Adipose tissue (tissue), 3 donors: ENCODE results near the gene RASGRP3. TPM values are rescaled to one million over a fixed set of nuclear protein-coding genes. Genes with fewer than 3 reads are reported as not detected.
A peak's percentile ranks its signal among the peaks of the same experiment; 100 is the strongest.
"Not testable (repeated sequence)": the region's sequence is repeated elsewhere in the genome, so short reads cannot be mapped to it uniquely, and the experiment has no call there.

Source experiments
- H3K27ac ChIP-seq: one replicate; pipeline ENCODE4 v1.5.1; 2013; ENCODE audit warnings: low read depth, low read length
- WGBS, 3 donors: extraction: QIAGEN DNeasy Blood & Tissue Kit; methylation state at CpG; one replicate each; pipeline ENCODE4 v1.1.7; 2013; 5-methylcytosine and 5-hydroxymethylcytosine counted together
- polyA plus RNA-seq, 3 donors: library from polyadenylated mRNA; stranded (reverse); fragments of 200-250 nt; gene quantifications; one replicate each; pipeline ENCODE4 v1.2.3, GENCODE V29; 2013
- donor health status: healthy with polysubstance abuse.
- donor health status: Bipolar disorder and iron deficiency.
- donor health status: healthy.

RASGRP3 gene, protein sequence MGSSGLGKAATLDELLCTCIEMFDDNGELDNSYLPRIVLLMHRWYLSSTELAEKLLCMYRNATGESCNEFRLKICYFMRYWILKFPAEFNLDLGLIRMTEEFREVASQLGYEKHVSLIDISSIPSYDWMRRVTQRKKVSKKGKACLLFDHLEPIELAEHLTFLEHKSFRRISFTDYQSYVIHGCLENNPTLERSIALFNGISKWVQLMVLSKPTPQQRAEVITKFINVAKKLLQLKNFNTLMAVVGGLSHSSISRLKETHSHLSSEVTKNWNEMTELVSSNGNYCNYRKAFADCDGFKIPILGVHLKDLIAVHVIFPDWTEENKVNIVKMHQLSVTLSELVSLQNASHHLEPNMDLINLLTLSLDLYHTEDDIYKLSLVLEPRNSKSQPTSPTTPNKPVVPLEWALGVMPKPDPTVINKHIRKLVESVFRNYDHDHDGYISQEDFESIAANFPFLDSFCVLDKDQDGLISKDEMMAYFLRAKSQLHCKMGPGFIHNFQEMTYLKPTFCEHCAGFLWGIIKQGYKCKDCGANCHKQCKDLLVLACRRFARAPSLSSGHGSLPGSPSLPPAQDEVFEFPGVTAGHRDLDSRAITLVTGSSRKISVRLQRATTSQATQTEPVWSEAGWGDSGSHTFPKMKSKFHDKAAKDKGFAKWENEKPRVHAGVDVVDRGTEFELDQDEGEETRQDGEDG
- 1 to 10 TPM; 2.3 to 6.1 (median 5.4) TPM for polyA plus RNA-seq

DNA sequence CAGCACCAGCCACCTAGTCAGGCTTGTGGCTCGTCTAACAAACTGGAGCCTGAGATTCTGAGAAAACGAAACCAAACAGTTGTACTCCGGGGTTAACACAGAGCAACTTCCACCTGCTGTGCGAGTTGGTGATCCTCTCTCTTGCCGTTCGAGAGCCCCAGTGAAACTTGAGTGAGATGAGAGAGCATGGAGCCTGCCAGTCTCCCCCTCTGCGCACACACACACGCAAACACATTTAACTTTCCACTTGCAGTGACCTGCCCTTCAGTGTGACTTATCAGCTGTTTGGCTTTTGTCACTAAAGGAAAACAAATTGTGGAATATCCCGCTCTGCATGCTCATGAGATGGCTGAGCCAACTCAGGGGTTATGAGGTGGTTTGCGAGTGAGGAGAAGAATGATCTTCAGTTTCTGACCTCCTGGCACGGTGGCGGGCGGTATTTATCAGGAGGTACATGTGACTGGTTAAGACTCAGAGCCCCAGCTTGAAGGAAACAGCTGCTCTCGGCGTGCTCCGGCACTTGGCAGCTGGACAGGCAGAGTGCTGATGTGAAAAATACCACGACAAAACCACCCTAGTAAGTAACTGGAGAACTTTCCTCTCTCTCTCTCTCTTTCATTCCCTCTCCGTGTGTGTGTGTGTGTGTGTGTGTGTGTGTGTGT lies at the start of gene RASGRP3:
TSS of gene RASGRP3 (plus strand) at position 519 of the 662 bp plus-strand sequence. CDS start 38,488 bp downstream, outside the sequence.
- 0 to 1% (median 1%) methylated on average over 18 of the region's 18 CpGs for WGBS, 3 donors
- peak within 1 kb of the TSS; percentile 29 for H3K27ac ChIP-seq

DNA sequence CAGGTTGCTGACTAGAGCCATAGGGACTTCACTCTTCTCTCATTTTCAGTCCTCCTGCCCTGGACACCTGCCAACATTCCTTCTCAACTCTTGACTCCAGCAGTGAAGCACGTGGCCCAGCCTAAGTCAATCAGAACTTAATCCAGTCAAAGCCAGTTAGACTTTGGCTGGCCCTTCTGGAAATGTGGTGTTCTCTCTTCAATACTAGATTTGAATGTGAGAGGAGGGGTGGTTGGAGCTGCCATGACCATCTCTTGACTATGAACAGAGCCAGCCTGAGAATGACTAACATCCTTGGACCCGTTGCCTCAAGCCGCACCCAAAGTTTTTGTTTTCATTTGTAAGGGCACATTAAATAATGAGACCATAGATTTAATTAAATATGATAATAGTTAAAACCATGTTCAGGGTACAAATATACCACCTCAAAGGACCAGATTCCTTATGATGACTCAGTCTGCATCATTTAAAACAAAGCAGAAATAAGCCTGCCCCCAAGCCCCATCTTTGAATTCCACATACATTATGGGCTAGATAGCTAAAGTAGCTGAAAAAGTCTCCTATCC lies 49.7 kb upstream of the RASGRP3 start:
- 63 to 78% (median 76%) methylated on average over 3 of the region's 3 CpGs for WGBS, 3 donors
- no peak overlapping the region for H3K27ac ChIP-seq

DNA sequence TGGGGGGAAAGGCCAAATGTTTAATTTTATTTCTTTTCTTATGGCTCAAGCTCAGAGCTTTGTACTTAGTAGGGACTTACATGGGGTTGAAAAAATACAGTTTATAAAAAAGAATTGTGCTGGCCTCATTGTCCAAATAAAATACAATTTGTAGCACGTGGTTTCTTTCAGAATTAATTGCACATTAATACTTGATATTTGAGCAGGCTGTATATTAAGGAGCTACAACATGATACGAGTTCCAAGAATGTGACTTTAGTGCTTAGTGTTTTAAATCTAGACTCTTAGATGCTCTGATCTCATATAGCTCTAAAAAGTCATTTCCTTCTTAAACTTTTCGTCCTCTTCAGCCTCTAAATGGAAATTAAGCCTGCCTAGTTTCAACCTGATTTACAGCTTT lies 46.4 kb upstream of the RASGRP3 start:
- no peak overlapping the region for H3K27ac ChIP-seq
- WGBS, 3 donors = 57 to 65% (median 64%) methylated on average over 3 of the region's 3 CpGs

DNA sequence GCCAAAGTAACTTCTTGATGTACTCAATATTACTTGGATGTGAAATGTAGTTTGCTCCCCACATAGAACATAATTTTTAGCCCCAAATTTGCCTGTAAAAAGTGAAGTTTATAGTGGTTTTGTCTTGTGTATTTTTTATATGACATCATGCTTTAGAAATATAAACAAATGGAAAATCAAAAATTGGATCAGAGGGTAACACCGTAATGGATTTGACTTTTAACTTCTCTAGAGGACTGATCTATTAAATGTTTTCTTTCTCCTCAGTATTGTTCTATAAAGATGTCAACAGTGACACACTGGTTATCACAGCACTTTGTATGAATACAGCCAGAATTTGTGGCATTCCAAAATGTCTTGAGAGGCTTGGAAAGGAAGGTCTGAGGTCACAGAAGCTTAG lies 45.6 kb upstream of the RASGRP3 start:
- H3K27ac ChIP-seq = no peak overlapping the region
- 59 to 83% (median 72%) methylated on average over 1 of the region's 1 CpG for WGBS, 3 donors

DNA sequence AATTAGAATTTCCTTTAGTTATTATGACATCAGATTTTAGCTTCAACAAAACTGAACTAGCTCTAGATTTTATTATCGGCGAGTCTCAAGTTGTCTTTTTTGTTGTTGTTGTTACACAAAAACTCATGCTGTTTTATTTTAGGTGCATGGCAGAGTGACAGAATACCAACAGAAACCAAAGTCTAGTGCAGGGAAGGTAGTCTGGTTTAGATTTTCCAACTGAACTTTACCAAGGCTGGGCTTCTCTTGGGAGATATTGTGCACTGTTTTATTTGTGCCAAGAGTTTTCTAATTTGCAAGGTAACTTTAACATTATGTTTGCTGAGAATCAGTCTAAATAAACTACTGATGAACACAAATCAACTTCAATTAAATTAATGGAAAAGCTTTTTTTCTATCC lies 43.6 kb upstream of the RASGRP3 start:
- H3K27ac ChIP-seq = no peak overlapping the region
- WGBS, 3 donors = 79 to 90% (median 80%) methylated on average over 2 of the region's 2 CpGs

DNA sequence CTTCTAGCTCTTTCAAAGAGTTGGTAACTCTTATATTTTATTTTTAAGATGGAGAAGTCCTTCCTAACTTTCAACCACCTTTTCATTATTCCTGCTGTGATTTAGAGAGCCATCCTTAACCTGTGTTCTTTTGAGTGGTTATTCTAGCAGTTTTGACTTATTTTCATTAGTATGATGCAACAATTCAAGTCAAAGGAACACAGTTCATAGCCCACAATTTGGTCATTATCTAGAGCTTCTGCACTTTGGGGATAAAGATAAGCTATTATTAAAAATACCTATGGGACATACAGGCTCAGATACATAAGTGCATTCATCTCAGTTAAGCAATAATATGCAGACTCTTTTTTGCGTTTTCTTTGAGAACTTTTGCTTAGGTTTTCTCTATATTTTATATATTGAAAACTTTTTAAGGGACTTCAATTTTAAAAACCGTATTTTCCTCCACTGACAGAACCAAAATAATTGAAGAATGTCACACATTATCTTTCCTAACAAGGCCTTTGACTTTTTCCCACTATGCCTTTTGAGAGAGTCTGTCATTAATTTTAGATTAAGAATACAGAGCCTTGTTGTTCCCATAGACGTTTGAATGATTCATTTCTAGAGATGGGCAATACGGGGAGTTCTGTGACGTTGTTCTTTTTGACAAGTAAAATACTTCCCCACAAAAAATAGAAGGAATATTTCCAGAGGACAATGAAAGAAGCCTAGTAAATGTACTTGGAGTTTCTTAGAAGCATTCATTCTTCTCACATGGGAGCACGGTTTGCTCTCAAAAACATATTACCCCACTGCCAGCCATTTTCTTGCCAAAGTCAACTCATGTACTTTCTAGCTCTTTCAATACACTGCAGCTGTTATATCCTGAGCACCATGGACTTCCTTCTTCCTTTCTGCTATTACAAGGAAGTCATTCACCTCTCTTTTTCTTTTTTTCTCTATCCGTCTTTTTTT lies 42.9 kb upstream of the RASGRP3 start:
- no peak overlapping the region for H3K27ac ChIP-seq
- 69 to 70% (median 70%) methylated on average over 7 of the region's 7 CpGs for WGBS, 3 donors

DNA sequence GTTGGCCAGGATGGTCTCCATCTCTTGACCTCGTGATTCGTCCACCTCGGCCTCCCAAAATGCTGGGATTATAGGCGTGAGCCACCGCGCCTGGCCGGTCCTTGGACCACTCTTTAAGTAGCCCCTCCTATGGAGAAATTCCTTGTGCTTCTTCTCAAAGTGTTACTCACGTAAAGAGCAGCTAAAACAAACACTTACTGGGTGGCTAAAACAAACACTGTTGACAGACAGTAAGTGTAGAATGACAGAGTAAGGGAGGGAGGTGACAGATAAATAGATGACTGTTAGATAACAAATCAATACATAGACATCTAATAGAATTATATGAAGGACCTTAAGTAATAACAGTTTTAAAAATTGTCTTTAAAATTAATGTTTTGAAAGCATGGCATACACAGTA lies 40.9 kb upstream of the RASGRP3 start:
- 55 to 88% (median 86%) methylated on average over 8 of the region's 8 CpGs for WGBS, 3 donors
- H3K27ac ChIP-seq = no peak overlapping the region

DNA sequence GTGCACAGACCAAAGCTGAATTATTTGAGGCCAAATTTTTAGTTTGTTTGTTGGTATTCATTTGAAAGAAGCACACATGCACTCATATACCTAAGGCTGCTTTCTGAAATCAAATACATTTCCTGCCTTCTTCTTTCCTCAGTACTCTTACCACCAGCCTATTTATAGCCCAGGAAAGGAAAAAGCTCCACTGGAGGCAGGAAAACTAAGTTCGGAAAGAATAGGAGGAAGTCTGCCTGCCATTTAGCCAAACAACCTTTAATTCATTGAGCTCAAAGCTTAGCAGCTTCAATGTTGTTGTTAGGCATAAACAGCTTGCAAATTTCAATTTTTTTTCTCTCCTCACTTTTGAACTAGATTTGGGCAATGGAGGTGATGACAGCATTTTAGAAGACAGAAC lies 40.4 kb upstream of the RASGRP3 start:
- no peak overlapping the region for H3K27ac ChIP-seq
- WGBS, 3 donors = 29 to 57% (median 34%) methylated on average over 1 of the region's 1 CpG

DNA sequence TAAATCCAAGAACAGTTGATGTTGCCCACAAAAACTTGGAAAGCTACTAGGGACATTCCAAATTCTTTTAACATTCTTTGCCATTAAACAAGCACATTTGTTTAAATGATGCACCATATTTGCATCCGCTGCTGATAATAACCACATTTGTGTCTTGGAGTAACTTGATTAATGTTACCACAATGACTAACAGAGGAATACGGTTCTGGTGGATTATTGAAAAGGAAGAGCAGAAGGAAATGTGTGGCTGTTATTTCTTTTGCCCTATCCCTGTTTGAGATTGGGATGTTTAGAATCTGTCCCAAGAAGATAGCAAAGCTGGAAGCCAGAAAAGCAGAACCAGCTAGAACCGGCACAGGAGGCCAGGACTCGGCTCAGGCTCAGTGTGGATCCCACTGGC lies 39.2 kb upstream of the RASGRP3 start:
- no peak overlapping the region for H3K27ac ChIP-seq
- 36 to 61% (median 39%) methylated on average over 4 of the region's 4 CpGs for WGBS, 3 donors

DNA sequence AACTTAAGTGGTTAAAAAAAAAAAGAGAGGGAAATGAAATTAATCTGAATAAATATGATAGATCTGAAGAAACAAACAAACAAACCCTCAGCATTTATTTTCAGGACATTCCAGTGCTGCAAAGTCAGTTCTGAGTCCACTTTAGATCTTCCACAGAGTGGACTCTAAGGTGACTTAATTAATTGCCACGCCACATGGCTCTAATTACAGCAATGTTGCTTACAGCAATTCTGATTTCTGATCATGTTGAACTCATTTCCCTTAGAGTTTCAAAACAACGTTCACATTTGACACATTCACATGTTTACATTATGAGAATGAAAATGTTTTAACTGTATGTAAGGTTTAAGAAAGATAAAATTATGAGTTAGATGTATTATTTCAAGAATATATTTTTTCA lies 38.6 kb upstream of the RASGRP3 start:
- H3K27ac ChIP-seq = no peak overlapping the region
- 36 to 44% (median 43%) methylated on average over 2 of the region's 2 CpGs for WGBS, 3 donors

DNA sequence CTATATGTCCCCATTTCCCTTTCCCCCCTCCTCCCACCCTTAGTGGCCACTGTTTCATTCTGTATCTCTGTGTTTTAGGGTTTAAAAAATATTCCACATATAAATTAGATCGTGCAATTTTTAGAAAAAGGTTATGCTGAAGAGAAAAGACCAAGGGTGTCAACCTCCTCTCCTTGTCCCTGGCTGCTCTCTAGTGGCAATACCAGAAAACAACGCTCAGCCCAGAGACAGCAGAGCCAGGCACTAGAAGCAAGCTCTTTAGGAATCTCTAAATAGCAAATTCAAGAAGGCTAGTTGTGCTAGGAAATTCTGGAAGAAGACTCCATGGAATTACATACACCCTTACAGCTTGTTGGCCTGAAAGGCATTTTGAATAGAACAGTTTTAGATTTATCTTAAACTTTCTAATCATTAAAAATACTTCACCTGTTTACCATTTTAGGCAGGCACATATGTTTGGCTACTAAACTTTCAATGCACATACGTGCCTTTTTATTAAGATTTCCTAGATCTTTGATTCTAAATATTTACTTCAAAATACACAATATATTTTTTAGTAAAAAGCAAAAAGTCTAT lies 35.1 kb upstream of the RASGRP3 start:
- H3K27ac ChIP-seq = no peak overlapping the region
- 31 to 35% (median 32%) methylated on average over 3 of the region's 3 CpGs for WGBS, 3 donors

DNA sequence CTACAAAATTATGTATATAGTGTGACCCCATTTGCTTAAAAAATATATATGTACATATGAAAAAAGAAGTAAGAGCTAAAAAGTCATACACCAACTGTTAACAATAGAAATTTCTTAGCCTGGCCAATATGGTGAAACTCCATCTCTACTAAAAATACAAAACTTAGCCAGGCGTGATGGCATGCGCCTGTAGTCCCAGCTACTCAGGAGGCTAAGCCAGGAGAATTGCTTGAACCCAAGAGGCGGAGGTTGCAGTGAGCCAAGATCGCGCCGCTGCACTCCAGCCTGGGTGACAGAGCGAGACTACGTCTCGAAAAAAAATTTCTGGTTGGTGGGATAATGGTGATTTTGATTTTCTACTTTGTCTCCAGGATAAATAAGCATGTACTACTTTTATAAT lies 34.4 kb upstream of the RASGRP3 start:
- H3K27ac ChIP-seq = not testable (repeated sequence)
- 95 to 98% (median 96%) methylated on average over 9 of the region's 9 CpGs for WGBS, 3 donors

DNA sequence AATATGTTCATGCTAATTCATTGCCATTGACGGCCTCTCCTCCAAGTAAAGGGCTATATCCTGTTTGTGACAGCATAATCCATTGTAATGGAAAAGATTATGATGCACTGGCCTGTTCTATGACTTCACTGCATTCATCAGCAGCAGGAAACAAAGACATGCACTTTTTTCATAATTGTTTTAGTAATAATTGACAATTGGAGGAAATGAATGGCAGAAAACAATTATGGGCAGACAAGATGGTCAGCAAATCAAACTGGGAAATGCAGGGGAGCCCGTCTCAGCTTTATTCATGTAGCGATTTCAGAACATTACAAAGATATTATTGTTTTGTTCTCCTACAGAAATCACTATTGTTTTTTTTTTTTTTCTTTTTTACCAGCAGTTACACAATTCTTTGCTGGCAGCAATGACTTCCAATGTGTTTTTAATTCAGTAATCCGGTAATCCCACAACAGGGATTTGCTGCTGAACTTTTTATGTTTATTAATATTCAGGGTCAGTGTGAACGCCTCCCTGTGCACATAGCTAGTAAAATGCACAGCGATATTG lies 33.8 kb upstream of the RASGRP3 start:
- 44 to 66% (median 56%) methylated on average over 6 of the region's 6 CpGs for WGBS, 3 donors
- H3K27ac ChIP-seq = no peak overlapping the region

DNA sequence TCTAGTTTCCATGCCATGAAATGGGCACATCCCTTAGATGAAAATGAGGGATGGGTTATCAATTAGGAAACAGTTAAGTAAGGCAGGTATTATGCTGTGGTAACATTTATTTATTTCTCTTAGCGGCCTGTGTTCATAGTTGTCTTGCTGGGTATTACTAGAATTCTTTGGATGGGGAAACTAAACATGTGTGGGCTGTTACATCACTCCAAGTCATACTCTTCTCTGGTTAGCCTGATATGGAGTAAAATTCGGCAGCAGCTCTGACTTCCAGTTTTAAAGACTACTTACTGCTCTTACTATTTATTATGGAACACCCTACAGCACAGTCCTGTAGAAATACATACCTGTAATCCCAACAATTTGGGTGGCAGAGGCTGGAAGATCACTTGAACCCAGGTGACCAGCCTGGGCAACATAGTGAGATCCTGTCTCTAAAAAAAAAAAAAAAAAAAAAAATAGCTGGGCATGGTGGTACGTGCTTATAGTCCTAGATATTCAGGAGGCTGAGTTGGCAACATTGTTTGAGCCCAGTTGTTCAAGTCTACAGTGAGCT lies 33.1 kb upstream of the RASGRP3 start:
- WGBS, 3 donors = 48 to 70% (median 62%) methylated on average over 3 of the region's 3 CpGs
- no peak overlapping the region for H3K27ac ChIP-seq

DNA sequence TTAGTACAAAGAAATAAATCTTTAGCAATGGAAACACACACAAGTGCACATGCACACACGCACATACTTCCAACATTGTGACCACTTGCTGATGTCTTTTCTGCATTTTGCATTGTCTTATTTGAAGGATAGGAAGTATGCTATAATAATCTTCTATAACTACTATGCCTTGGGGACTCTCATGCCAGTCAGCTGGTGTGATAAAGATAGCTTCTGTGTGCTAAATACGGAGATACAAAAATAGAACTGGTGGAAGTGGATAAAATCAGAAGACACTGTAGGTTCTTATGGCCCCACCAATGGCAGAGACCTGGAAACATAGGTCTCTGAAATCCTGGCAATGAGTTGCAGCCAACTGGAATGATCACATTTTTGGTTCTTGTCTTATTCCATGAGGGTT lies 31.5 kb upstream of the RASGRP3 start:
- no peak overlapping the region for H3K27ac ChIP-seq
- 55 to 75% (median 62%) methylated on average over 2 of the region's 2 CpGs for WGBS, 3 donors

DNA sequence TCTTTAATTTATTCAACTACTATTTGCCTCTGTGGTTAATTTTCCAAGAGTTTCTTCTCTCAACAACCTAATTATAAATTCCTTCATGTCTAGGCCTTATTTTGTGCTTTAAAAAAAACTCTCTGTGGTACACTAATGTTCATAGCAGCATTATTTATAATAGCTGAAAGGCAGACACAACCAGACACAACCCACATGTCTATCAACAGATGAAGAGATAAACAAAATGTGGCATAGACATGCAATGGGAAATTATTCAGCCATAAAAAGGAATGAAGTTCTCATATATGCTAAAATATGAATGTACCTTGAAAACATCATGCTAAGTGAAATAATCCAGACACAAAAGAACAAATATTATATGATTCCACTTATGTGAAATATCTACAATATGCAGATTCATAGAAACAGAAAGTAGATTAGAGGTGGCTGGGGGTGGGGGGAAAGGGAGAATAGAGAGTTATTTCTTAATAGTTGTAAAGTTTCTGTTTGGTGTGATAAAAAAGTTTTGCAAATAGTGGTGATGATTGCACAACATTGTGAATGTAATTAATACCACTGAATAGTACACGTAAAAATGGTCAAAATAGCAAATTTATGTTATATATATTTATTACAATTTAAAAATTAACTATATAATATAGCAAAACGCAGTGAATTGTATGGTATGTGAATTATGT lies 28.1 kb upstream of the RASGRP3 start:
- no peak overlapping the region for H3K27ac ChIP-seq
- 65 to 75% (median 69%) methylated on average over 2 of the region's 2 CpGs for WGBS, 3 donors

DNA sequence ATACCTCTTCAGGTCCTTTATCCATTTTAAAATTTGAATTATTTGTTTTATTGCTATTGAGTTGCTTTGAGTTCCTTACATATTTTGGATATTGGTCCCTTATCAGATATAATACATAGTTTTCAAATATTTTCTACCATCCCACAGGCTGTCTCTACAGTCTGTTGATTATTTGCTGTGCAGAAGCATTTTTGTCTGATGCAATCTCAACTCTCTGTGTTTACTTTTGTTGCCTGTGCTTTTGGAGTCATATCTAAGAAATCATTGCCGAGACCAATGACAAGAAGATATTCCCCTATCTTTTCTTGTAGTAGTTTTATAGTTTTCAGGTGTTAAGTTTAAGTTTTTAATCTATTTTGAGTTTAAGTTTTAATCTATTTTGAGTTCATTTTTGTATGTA lies 25.2 kb upstream of the RASGRP3 start:
- 0 to 73% (median 52%) methylated on average over 1 of the region's 1 CpG for WGBS, 3 donors
- no peak overlapping the region for H3K27ac ChIP-seq
